Omental fat pad (tissue), 4 donors: ENCODE measurements around the gene DNAJA3. TPM values are rescaled to one million over a fixed set of nuclear protein-coding genes. Genes with fewer than 3 reads are reported as not detected.

Experiments used
- ATAC-seq: fragments of 150-250 bp; one replicate; pipeline ENCODE4 v1.9.1; 2016; ENCODE audit warnings: mild to moderate bottlenecking, moderate library complexity; ENCODE audit not compliant: low FRiP score
- DNase-seq: peaks from one replicate; pipeline ENCODE4 v3.0.0-alpha.2; 2019; ENCODE audit warnings: low spot score
- total RNA-seq, 4 donors: library from RNA; depleted of rRNA; stranded (reverse); fragments of >200 nt; gene quantifications; one replicate each; pipeline ENCODE4 v1.1.0, GENCODE V29; 2016
- TF ChIP-seq, protein P1 (sequence below), 3 donors: fragments of 450-650 bp; IDR thresholded peaks; one replicate each; pipeline ENCODE4 v1.5.1; 2016 to 2017; ENCODE audit warnings: antibody characterized with exemption in 3 of 3, mild to moderate bottlenecking in 3 of 3, moderate library complexity in 2 of 3

The DNAJA3 gene
- total RNA-seq, 4 donors from 2014 or later = 40.5 to 47.1 (median 42.3) TPM

DNA sequence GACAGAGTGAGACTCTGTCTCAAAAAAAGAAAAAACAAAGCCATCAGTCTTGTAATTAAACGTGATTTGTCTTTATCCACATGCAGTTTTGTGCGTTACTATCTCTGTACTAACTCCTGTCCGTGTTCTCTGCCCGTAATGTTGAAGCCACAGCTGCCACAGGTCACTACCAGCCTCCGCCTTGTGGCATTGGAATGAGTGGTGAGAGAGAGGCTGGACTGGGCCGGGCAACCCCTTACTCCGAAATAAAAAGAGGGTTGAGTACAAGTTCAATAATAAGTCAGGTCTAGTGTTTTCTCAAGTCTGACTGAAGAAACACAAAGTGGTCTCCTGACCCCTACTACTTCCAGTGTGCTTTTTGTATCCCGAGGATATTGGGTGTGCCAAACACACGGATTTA is 5.4 kb downstream of the DNAJA3 start:
- DNase-seq (no peak), ATAC-seq (no peak)
- TF ChIP-seq, protein P1, sequence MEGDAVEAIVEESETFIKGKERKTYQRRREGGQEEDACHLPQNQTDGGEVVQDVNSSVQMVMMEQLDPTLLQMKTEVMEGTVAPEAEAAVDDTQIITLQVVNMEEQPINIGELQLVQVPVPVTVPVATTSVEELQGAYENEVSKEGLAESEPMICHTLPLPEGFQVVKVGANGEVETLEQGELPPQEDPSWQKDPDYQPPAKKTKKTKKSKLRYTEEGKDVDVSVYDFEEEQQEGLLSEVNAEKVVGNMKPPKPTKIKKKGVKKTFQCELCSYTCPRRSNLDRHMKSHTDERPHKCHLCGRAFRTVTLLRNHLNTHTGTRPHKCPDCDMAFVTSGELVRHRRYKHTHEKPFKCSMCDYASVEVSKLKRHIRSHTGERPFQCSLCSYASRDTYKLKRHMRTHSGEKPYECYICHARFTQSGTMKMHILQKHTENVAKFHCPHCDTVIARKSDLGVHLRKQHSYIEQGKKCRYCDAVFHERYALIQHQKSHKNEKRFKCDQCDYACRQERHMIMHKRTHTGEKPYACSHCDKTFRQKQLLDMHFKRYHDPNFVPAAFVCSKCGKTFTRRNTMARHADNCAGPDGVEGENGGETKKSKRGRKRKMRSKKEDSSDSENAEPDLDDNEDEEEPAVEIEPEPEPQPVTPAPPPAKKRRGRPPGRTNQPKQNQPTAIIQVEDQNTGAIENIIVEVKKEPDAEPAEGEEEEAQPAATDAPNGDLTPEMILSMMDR (IDR thresholded peaks at IDR 0.05) = no peak

DNA sequence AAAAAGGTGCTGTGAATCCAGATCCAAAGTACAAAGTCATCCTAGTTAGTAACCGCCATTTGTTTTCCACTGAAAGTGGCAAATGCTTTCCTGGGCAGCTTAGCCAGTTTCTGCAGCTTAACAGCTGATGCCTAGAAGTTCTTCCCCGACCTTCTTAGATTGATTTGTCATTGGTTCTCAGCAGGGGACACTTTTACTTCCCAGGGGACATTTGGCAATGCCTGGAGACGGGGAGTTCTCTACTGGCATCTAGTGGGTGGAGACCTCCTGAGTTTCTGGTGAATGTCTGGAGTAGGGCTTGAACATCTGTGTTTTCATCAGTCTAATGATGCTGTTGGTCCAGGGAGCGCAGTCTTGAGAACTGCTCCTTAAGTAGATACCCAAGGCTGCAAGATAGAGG is 7.6 kb downstream of the DNAJA3 start:
- no peak for ATAC-seq
- no peak for DNase-seq
- TF ChIP-seq, protein P1 (IDR thresholded peaks at IDR 0.05) = no peak

DNA sequence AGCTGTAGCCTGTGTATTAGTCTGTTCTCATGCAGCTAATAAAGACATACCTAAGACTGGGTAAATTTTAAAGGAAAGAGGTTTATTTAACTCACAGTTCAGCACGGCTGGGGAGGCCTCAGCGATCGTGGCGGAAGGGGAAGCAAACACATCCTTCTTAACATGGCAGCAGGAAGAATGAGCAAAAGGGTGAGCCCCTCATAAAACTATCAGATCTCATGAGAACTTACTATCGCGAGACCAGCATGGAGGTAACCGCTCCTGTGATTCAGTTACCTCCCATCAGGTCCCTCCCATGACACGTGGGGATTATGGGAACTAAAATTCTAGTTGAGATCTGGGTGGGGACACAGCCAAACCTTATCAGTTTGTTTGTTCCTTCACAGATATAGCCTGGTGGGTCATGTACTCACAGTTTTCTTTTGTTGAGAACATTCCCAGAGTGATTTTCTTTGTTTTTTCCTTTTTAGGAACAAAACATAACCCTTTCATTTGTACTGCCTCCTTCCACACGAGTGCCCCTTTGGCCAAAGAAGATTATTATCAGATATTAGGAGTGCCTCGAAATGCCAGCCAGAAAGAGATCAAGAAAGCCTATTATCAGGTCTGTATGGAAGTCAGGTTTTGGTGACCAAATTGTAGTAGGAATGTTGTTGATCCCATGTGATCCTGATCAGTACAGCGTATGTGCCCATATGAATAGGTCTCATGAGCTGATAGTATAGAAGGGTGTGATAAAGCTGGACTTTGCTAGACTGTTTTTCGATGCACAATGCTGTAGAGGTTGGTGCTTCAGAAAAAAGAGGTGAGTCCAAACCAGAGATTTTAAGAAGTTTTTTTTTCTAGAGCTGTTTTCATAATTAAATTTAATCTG is 8.5 kb downstream of the DNAJA3 start:
- DNase-seq = no peak
- no peak for ATAC-seq
- TF ChIP-seq, protein P1 (IDR thresholded peaks at IDR 0.05) = no peak

DNA sequence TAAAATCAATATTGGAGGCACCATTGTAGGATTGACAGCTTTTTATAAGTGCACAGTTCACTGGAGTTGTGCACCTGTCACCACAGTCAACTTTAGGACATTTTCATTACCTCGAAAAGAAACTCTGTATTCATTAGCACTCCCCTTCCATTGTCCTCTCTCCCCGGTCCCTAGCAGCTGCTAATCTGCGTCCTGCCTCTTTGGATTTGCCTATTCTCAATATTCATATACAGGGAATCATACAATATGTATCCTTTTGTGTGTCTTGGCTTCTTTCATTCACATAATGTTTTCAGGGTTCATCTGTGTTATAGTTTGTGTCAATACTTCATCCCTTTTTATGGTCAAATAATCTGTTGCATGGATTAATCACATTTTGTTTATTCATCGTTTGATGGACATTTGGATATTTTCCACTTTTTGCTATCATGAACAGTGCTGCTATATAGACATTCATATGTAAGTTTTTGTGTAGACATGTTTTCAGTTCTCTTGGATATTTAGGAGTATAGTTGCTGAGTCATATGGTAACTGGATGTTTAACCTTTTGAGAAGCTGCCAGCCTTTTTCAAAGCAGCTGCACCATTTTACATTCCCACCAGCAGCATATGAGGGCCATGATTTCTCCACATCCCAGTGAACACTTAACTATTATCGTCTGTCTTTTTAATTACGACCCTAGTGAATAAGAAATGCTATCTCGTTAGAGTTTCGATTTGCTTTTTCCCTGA is 9.8 kb downstream of the DNAJA3 start:
- DNase-seq (no peak), ATAC-seq (no peak)
- TF ChIP-seq, protein P1 (IDR thresholded peaks at IDR 0.05) = no peak

DNA sequence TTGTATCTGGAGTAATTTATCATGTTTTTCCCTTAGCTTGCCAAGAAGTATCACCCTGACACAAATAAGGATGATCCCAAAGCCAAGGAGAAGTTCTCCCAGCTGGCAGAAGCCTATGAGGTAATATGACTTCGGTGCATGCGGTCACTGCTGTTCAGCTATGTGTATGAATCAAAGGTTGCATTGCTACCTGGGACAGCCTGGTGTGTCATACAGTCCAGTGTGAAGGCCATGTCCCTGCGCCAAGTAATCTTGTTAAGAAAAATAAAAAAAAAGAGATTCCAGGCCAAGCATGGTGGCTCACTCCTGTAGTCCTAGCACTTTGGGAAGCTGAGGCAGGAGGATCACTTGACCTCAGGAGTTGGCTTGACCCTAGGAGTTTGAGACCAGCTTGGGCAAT is 11.7 kb downstream of the DNAJA3 start:
- ATAC-seq = no peak
- no peak for DNase-seq
- TF ChIP-seq, protein P1 (IDR thresholded peaks at IDR 0.05) = no peak

DNA sequence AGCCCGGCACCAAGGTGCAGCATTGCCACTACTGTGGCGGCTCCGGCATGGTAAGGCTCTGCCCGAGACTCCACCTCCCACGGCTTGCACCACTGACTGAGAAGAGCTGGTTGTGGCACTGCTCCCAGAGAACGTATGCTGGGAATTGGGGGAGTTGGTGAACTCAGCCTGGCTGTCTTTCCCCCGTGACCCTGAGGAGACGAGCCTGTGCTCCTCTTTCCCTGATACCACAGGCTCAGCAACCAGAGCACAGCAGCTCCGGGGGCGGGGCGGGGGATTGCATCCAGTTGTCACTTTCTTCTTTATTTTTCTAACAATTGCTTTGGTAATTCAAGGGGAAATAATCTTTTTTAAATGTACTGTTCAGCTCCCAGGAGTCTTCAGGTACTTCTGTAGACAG is 16.7 kb downstream of the DNAJA3 start:
- TF ChIP-seq, protein P1 (IDR thresholded peaks at IDR 0.05) = no peak
- ATAC-seq (no peak), DNase-seq (no peak)
